IMR-90 (cell line): ENCODE data around the gene N4BP2. TPM values are rescaled to one million over a fixed set of nuclear protein-coding genes. Genes with fewer than 3 reads are reported as not detected.

Source experiments
- ATAC-seq: fragments of 200-7000 bp; cut with Tn5 transposase; 2 replicates; pipeline ENCODE4 v1.9.1; 2020; ENCODE audit warnings: low read depth, mild to moderate bottlenecking, moderate library complexity
- BruUV-seq: library from RNA; stranded (reverse); fragments of 400-500 nt; replicated peaks from 2 replicates; lab custom pipeline; 2021; lab: Mats Ljungman, UMichigan
- CTCF ChIA-PET: fragments of 300-600 bp; formaldehyde crosslinking; extraction: SDS; loops from one replicate; lab custom pipeline; 2021; ENCODE audit warnings: antibody characterized with exemption; lab: Yijun Ruan, JAX
- POLR2A ChIA-PET: fragments of 300-600 bp; sonication (Branson Sonifier 250); formaldehyde crosslinking; loops from one replicate; lab custom pipeline; 2022; ENCODE audit warnings: antibody characterized with exemption; ENCODE audit not compliant: unreplicated experiment; lab: Charles Lee
- DNase-seq: peaks from one replicate; pipeline ENCODE4 v3.0.0; 2013
- H2AFZ ChIP-seq: replicated peaks from 2 replicates; pipeline ENCODE3; 2013; ENCODE audit warnings: low read length, mild to moderate bottlenecking; ENCODE audit not compliant: poor library complexity
- H2AK5ac ChIP-seq: 2 replicates; pipeline ENCODE4 v1.6.1; 2013; ENCODE audit warnings: low read depth, low read length, inconsistent platforms
- H2AK9ac ChIP-seq: replicated peaks from 2 replicates; pipeline ENCODE3; 2013; ENCODE audit warnings: mild to moderate bottlenecking, low read depth, low read length, moderate library complexity; ENCODE audit not compliant: poor library complexity
- H2BK120ac ChIP-seq: 2 replicates; pipeline ENCODE4 v1.6.1; 2013; ENCODE audit warnings: low read depth, low read length, inconsistent platforms
- H2BK15ac ChIP-seq: 3 replicates; pipeline ENCODE4 v1.6.1; 2013; ENCODE audit warnings: low read depth, low read length, inconsistent platforms
- H2BK20ac ChIP-seq: 2 replicates; pipeline ENCODE4 v1.6.1; 2013; ENCODE audit warnings: low read depth, mild to moderate bottlenecking, inconsistent platforms, low read length, moderate library complexity
- H2BK5ac ChIP-seq: 2 replicates; pipeline ENCODE4 v1.6.1; 2013; ENCODE audit warnings: mild to moderate bottlenecking, low read depth, low read length, inconsistent platforms; ENCODE audit not compliant: poor library complexity, severe bottlenecking
- H3K14ac ChIP-seq: replicated peaks from 2 replicates; pipeline ENCODE4 v1.6.1; 2013; ENCODE audit warnings: low read depth, low read length, inconsistent platforms
- H3K18ac ChIP-seq: 2 replicates; pipeline ENCODE4 v1.6.1; 2013; ENCODE audit warnings: low read depth, low read length, control low read depth
- H3K23ac ChIP-seq: 2 replicates; pipeline ENCODE4 v1.6.1; 2013; ENCODE audit warnings: low read depth, low read length, inconsistent platforms
- H3K27ac ChIP-seq: 2 replicates; pipeline ENCODE4 v1.5.1; 2013; ENCODE audit warnings: mild to moderate bottlenecking, control low read depth, low read length; ENCODE audit not compliant: insufficient read depth
- H3K27me3 ChIP-seq: 2 replicates; pipeline ENCODE4 v1.6.1; 2013; ENCODE audit warnings: low read length; ENCODE audit not compliant: control insufficient read depth, insufficient read depth
- H3K36me3 ChIP-seq: 2 replicates; pipeline ENCODE4 v1.6.1; 2013; ENCODE audit warnings: low read length, mixed read lengths; ENCODE audit not compliant: control insufficient read depth, insufficient read depth
- H3K4ac ChIP-seq: 2 replicates; pipeline ENCODE4 v1.6.1; 2013; ENCODE audit warnings: low read depth, low read length, inconsistent platforms
- H3K4me1 ChIP-seq: 2 replicates; pipeline ENCODE4 v1.6.1; 2013; ENCODE audit warnings: low read length, mixed read lengths; ENCODE audit not compliant: control insufficient read depth, insufficient read depth
- H3K4me2 ChIP-seq: 2 replicates; pipeline ENCODE4 v1.6.1; 2013; ENCODE audit warnings: low read depth, mild to moderate bottlenecking, control low read depth, low read length, moderate library complexity
- H3K4me3 ChIP-seq: 2 replicates; pipeline ENCODE4 v1.5.1; 2013; ENCODE audit warnings: low read depth, mild to moderate bottlenecking, control low read depth, low read length, moderate library complexity; ENCODE audit not compliant: insufficient read depth
- H3K56ac ChIP-seq: 2 replicates; pipeline ENCODE4 v1.6.1; 2013; ENCODE audit warnings: low read length, inconsistent platforms; ENCODE audit not compliant: insufficient read depth; ENCODE audit errors: extremely low read depth
- H3K79me1 ChIP-seq, 2 experiments: 2 replicates each; pipeline ENCODE4 v1.6.1; 2013; ENCODE audit warnings: low read length in 2 of 2, inconsistent platforms in 1 of 2, low read depth in 1 of 2
- H3K9ac ChIP-seq: 2 replicates; pipeline ENCODE4 v1.6.1; 2013; ENCODE audit warnings: low read depth, low read length, control low read depth
- H3K9me1 ChIP-seq: 2 replicates; pipeline ENCODE4 v1.6.1; 2013; ENCODE audit warnings: low read length, inconsistent platforms; ENCODE audit not compliant: insufficient read depth
- H3K9me3 ChIP-seq: 2 replicates; pipeline ENCODE4 v1.6.1; 2013; ENCODE audit warnings: low read length; ENCODE audit not compliant: control insufficient read depth, insufficient read depth
- H4K20me1 ChIP-seq: 2 replicates; pipeline ENCODE4 v1.6.1; 2013; ENCODE audit warnings: low read length, inconsistent platforms; ENCODE audit not compliant: insufficient read depth
- H4K5ac ChIP-seq: 2 replicates; pipeline ENCODE4 v1.6.1; 2013; ENCODE audit warnings: mild to moderate bottlenecking, low read depth, low read length, control low read depth
- H4K8ac ChIP-seq, 2 experiments: 2 replicates each; pipeline ENCODE4 v1.6.1; 2013; ENCODE audit warnings: low read depth in 2 of 2, low read length in 2 of 2, control low read depth in 1 of 2, inconsistent platforms in 1 of 2
- H4K91ac ChIP-seq: 2 replicates; pipeline ENCODE4 v1.6.1; 2013; ENCODE audit warnings: low read depth, low read length, inconsistent platforms; ENCODE audit not compliant: insufficient read depth
- BHLHE40 ChIP-seq: fragments of 150-350 bp; IDR thresholded peaks from 2 replicates; pipeline ENCODE4 v1.6.1; 2016; ENCODE audit warnings: mild to moderate bottlenecking, low read depth, low read length
- CHD1 ChIP-seq: IDR thresholded peaks from 2 replicates; pipeline ENCODE4 v1.6.1; 2012; ENCODE audit warnings: low read depth, low read length, improper control_type of control experiment
- WGBS, 2 experiments: methylation state at CpG; one replicate each; pipeline versions ENCODE4 v1.1.5 to v1.1.7; 2013; ENCODE audit warnings: missing lambda C conversion rate in 2 of 2; ENCODE audit not compliant: insufficient read length in 1 of 2; ENCODE audit errors: extremely low coverage in 2 of 2; 5-methylcytosine and 5-hydroxymethylcytosine counted together
- dilution Hi-C: fragments of 300-500 bp; cut with HindIII; formaldehyde crosslinking; loops from one replicate; pipeline ENCODE4 v1.14.3; 2018; ENCODE audit warnings: low sequenced_read_pairs; ENCODE audit not compliant: unreplicated experiment
- in situ Hi-C: fragments of 300-500 bp; cut with MboI; formaldehyde crosslinking; loops from 3 replicates; pipeline ENCODE4 v1.14.3; 2019; ENCODE audit warnings: low sequenced_read_pairs, inconsistent platforms, mixed read lengths
- intact Hi-C: fragments of 100-400 bp; cut with micrococcal nuclease; formaldehyde crosslinking; loops from 2 replicates; pipeline ENCODE4 v1.10.0; 2022
- polyA plus RNA-seq, 3 experiments: library from polyadenylated mRNA; depleted of rRNA; stranded (reverse); fragments of >200 nt; gene quantifications; 2 replicates each; pipeline ENCODE4 v1.2.3, GENCODE V29; 2012; ENCODE audit warnings: low replicate concordance in 1 of 3
- total RNA-seq: library from RNA; depleted of rRNA; stranded (reverse); fragments of >200 nt; gene quantifications from 2 replicates; pipeline ENCODE4 v1.2.3, GENCODE V29; 2012
- TF ChIP-seq, protein P1 (sequence below): fragments of 150-350 bp; IDR thresholded peaks from 2 replicates; pipeline ENCODE4 v1.6.1; 2016; ENCODE audit warnings: low read depth, mild to moderate bottlenecking, low read length, moderate library complexity, borderline replicate concordance
- TF ChIP-seq, protein P2 (sequence below): conservative IDR thresholded peaks from 2 replicates; pipeline ENCODE4 v1.5.1; 2012; ENCODE audit warnings: mild to moderate bottlenecking, low read depth, low read length, improper control_type of control experiment

N4BP2 gene
- total and polyA plus RNA-seq, 2 of the 4 experiments (the other 2 are of a cell fraction): 0.84 to 2.2 TPM

DNA sequence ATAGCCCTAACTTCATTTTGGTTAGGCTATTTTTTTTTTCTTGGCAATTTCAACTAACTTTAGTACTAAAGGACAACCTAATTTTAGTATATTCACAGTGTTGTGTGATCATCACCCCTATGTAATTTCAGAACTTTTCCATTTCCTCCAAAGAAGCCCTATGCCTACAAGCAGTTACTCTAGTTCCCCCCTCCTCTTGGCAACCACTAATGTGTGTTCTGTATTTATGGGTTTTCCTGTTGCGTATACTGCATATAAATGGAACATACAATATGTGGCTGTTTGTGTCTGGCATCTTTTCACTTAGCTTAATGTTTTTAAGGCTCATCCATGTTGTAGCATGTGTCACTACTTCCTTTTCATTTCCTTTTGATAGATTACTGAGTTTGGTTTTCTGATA, 57.6 kb downstream of the N4BP2 start:
- DNase-seq (no peak), ATAC-seq (no peak)
- Histone ChIP-seq H3K79me1 (no peaks in the 10 kb centered on the region), H3K36me3 (no peaks in the 10 kb centered on the region), H3K27me3 (no peaks in the 10 kb centered on the region), H3K14ac (no peak overlapping the region), H3K18ac (no peak overlapping the region), H3K27ac (no peak overlapping the region), H3K4ac (no peak overlapping the region), H2BK20ac (no peak overlapping the region), H3K4me2 (no peak overlapping the region), H3K4me3 (no peak overlapping the region), H3K56ac (no peak overlapping the region), H3K4me1 (no peaks in the 10 kb centered on the region), H2AK9ac (no peak overlapping the region), H2BK120ac (no peak overlapping the region), H3K9ac (no peak overlapping the region), H4K20me1 (no peaks in the 10 kb centered on the region), H2BK5ac (no peak overlapping the region), H3K23ac (no peak overlapping the region), H4K91ac (no peak overlapping the region), H4K5ac (no peak overlapping the region), H3K9me1 (no peaks in the 10 kb centered on the region), H2BK15ac (no peak overlapping the region), H4K8ac (no peak overlapping the region), H2AFZ (no peak overlapping the region), H3K9me3 (no peaks in the 10 kb centered on the region), H2AK5ac (no peak overlapping the region)
- intact Hi-C loops (no loop called here), in situ Hi-C loops (no loop called here), dilution Hi-C loops (no loop called here)
- CTCF ChIA-PET: no interaction called here
- POLR2A ChIA-PET: no interaction called here
- no TSS peak for BruUV-seq
- TF ChIP-seq BHLHE40: no peak
- TF ChIP-seq, protein P1, sequence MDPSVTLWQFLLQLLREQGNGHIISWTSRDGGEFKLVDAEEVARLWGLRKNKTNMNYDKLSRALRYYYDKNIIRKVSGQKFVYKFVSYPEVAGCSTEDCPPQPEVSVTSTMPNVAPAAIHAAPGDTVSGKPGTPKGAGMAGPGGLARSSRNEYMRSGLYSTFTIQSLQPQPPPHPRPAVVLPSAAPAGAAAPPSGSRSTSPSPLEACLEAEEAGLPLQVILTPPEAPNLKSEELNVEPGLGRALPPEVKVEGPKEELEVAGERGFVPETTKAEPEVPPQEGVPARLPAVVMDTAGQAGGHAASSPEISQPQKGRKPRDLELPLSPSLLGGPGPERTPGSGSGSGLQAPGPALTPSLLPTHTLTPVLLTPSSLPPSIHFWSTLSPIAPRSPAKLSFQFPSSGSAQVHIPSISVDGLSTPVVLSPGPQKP: no peak
- TF ChIP-seq, protein P2, sequence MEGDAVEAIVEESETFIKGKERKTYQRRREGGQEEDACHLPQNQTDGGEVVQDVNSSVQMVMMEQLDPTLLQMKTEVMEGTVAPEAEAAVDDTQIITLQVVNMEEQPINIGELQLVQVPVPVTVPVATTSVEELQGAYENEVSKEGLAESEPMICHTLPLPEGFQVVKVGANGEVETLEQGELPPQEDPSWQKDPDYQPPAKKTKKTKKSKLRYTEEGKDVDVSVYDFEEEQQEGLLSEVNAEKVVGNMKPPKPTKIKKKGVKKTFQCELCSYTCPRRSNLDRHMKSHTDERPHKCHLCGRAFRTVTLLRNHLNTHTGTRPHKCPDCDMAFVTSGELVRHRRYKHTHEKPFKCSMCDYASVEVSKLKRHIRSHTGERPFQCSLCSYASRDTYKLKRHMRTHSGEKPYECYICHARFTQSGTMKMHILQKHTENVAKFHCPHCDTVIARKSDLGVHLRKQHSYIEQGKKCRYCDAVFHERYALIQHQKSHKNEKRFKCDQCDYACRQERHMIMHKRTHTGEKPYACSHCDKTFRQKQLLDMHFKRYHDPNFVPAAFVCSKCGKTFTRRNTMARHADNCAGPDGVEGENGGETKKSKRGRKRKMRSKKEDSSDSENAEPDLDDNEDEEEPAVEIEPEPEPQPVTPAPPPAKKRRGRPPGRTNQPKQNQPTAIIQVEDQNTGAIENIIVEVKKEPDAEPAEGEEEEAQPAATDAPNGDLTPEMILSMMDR: no peak
- no peak for TF ChIP-seq CHD1
- no CpG with 5 or more reads among the region's 1 CpG for WGBS, 2 experiments
